Endothelial cell of umbilical vein (primary cell): ENCODE results near the gene STAG1. TPM values are rescaled to one million over a fixed set of nuclear protein-coding genes. Genes with fewer than 3 reads are reported as not detected.

Source experiments
- BruUV-seq: library from RNA; stranded (reverse); fragments of 400-500 nt; replicated peaks from 2 replicates; lab custom pipeline; 2021; lab: Mats Ljungman, UMichigan
- CTCF ChIA-PET: fragments of 300-600, 350-600 bp; sonication (Branson Sonifier 250); formaldehyde crosslinking; loops from one replicate; lab custom pipeline; 2021; ENCODE audit warnings: antibody characterized with exemption, inconsistent platforms; lab: Charles Lee
- POLR2A ChIA-PET: fragments of 300-600, 350-600 bp; sonication (Branson Sonifier 250); formaldehyde crosslinking; loops from one replicate; lab custom pipeline; 2021; ENCODE audit warnings: antibody characterized with exemption, inconsistent platforms; lab: Charles Lee
- DNase-seq: peaks from one replicate; pipeline ENCODE4 v3.0.0-alpha.2; 2011; ENCODE audit warnings: low read depth, low spot score
- FAIRE-seq: peaks from 2 replicates; lab custom pipeline; 2011; peaks lifted over from hg19 to GRCh38; lab: Jason Lieb, UNC
- H2AFZ ChIP-seq: 2 replicates; pipeline ENCODE4 v1.6.0; 2012; ENCODE audit warnings: low read depth, low read length, control low read depth, inconsistent platforms
- H3K27ac ChIP-seq: 2 replicates; pipeline ENCODE4 v1.5.1; 2011; ENCODE audit warnings: low read depth, mild to moderate bottlenecking, control low read depth, low read length, moderate library complexity; ENCODE audit not compliant: insufficient read depth
- H3K27me3 ChIP-seq, 2 experiments: 2 replicates each; pipeline versions ENCODE4 v1.6.0 to v1.6.1; 2011; ENCODE audit warnings: low read length in 2 of 2, mixed read lengths in 1 of 2; ENCODE audit not compliant: control insufficient read depth in 2 of 2, insufficient read depth in 2 of 2
- H3K36me3 ChIP-seq, 2 experiments: 2 replicates in 1 of 2; 3 replicates in 1 of 2; pipeline ENCODE4 v1.5.1; 2011; ENCODE audit warnings: low read length in 2 of 2, mild to moderate bottlenecking in 1 of 2, moderate library complexity in 1 of 2; ENCODE audit not compliant: control insufficient read depth in 2 of 2, insufficient read depth in 2 of 2; ENCODE audit errors: extremely low read depth in 1 of 2
- H3K4me1 ChIP-seq: 3 replicates; pipeline ENCODE4 v1.5.1; 2011; ENCODE audit warnings: mild to moderate bottlenecking, low read length; ENCODE audit not compliant: control insufficient read depth, insufficient read depth; ENCODE audit errors: extremely low read depth
- H3K4me2 ChIP-seq: 2 replicates; pipeline ENCODE4 v1.6.1; 2011; ENCODE audit warnings: low read length, control low read depth, mixed read lengths; ENCODE audit not compliant: insufficient read depth
- H3K4me3 ChIP-seq, 3 experiments: fragments of 200-600 bp in 1 of 3; sonication (generic), shearing (Covaris generic) in 1 of 3; replicated peaks in 1 of 3; 2 replicates each; pipeline ENCODE4 v1.5.1; 2011 to 2016; ENCODE audit warnings: control low read depth in 3 of 3, low read length in 3 of 3, mild to moderate bottlenecking in 2 of 3, inconsistent platforms in 1 of 3, low read depth in 1 of 3, moderate library complexity in 1 of 3; ENCODE audit not compliant: insufficient read depth in 1 of 3
- H3K79me2 ChIP-seq: 2 replicates; pipeline ENCODE4 v1.6.0; 2012; ENCODE audit warnings: low read length, inconsistent platforms; ENCODE audit not compliant: control insufficient read depth, insufficient read depth
- H3K9ac ChIP-seq: replicated peaks from 2 replicates; pipeline ENCODE3; 2011; ENCODE audit warnings: low read length, control low read depth; ENCODE audit not compliant: insufficient read depth; ENCODE audit errors: extremely low read depth
- H3K9me1 ChIP-seq: replicated peaks from 3 replicates; pipeline ENCODE4 v1.6.0; 2011; ENCODE audit warnings: mild to moderate bottlenecking, low read length; ENCODE audit not compliant: control insufficient read depth, insufficient read depth; ENCODE audit errors: extremely low read depth
- H3K9me3 ChIP-seq: replicated peaks from 2 replicates; pipeline ENCODE4 v1.5.1; 2012; ENCODE audit warnings: low read length, inconsistent platforms; ENCODE audit not compliant: control insufficient read depth, insufficient read depth
- H4K20me1 ChIP-seq: replicated peaks from 2 replicates; pipeline ENCODE3; 2011; ENCODE audit warnings: mild to moderate bottlenecking, low read length; ENCODE audit not compliant: control insufficient read depth, insufficient read depth; ENCODE audit errors: extremely low read depth
- FOS ChIP-seq: IDR thresholded peaks from 2 replicates; pipeline ENCODE4 v1.6.1; 2011; ENCODE audit warnings: mild to moderate bottlenecking, low read length, moderate library complexity, borderline replicate concordance; ENCODE audit not compliant: insufficient read depth
- GATA2 ChIP-seq: IDR thresholded peaks from 2 replicates; pipeline ENCODE4 v1.7.0; 2011; ENCODE audit warnings: low read depth, mild to moderate bottlenecking, moderate library complexity, mixed read lengths, low read length; ENCODE audit not compliant: insufficient read length, insufficient read depth
- dilution Hi-C: fragments of 300-500 bp; cut with MboI; formaldehyde crosslinking; loops from one replicate; pipeline ENCODE4 v1.15.0; 2019; ENCODE audit warnings: low sequenced_read_pairs; ENCODE audit not compliant: extremely low pct_ligation_motif_present
- intact Hi-C: fragments of 100-400 bp; cut with micrococcal nuclease; formaldehyde crosslinking; loops from one replicate; pipeline ENCODE4 v1.10.0; 2022
- polyA plus RNA-seq, 4 experiments: library from polyadenylated mRNA; depleted of rRNA in 3 of 4; stranded (reverse) in 3 of 4; unstranded in 1 of 4; fragments of >200 nt; gene quantifications; 2 replicates each; pipeline versions ENCODE4 v1.2.1 to v1.2.3, GENCODE V29; 2011 to 2012; ENCODE audit warnings: missing spikeins in 1 of 4
- total RNA-seq: library from RNA; stranded (reverse); gene quantifications from 2 replicates; pipeline ENCODE4 v1.2.3, GENCODE V29; 2021

The STAG1 gene
- total and polyA plus RNA-seq, 2 donors (not counting 3 experiments of a cell fraction or from before 2014, with no cell fraction given) = 7.4 to 42.1 TPM

DNA sequence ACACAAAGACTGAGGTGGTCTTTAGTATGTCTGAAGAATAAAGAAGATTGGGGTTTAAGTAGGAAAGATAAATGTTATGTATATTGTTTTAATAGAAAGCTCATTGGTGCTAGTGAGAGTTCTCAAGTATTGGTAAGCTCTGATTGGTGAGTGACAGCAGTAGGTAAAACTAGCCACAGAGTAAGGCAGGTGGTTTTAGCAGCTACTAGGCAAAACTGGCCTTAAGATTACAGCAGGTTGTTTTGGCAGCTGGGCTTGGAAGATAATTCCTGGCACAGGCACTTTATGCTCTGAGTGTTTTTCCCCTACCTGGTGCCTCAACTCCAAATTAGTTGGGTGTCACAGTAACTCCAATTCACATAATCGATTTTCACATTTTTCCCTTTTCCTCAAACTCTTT is 66.3 kb downstream of the STAG1 start:
- no peak overlapping the region for H3K4me2 ChIP-seq
- DNase-seq (no peak), FAIRE-seq (no peak)
- no peaks in the 10 kb centered on the region for H3K9me1 ChIP-seq
- BruUV-seq = no TSS peak
- H3K27me3 ChIP-seq = no peaks in the 10 kb centered on the region
- TF ChIP-seq FOS = no peak
- peaks cover 63% of the 10 kb centered on the region for H3K79me2 ChIP-seq
- intact Hi-C loops = no loop called here
- no peaks in the 10 kb centered on the region for H3K9me3 ChIP-seq
- no peak overlapping the region for H3K4me3 ChIP-seq
- CTCF ChIA-PET = interaction anchor here (1.6 to 2.1 kb wide), 2 partner anchors 10 to 67 kb away, joined by 4 to 10 read pairs; partner anchors contain the start of gene STAG1
- no peak overlapping the region for H2AFZ ChIP-seq
- H3K36me3 ChIP-seq = no peaks in the 10 kb centered on the region
- no peaks in the 10 kb centered on the region for H3K4me1 ChIP-seq
- dilution Hi-C loops = no loop called here
- no peak overlapping the region for H3K9ac ChIP-seq
- POLR2A ChIA-PET = no interaction called here
- no peaks in the 10 kb centered on the region for H4K20me1 ChIP-seq
- no peak overlapping the region for H3K27ac ChIP-seq

- no peak overlapping the region for H3K27ac ChIP-seq
- H2AFZ ChIP-seq = no peak overlapping the region
- dilution Hi-C loops = no loop called here
- FAIRE-seq (no peak), DNase-seq (no peak)
- CTCF ChIA-PET = no interaction called here
- no peak overlapping the region for H3K9ac ChIP-seq
- H4K20me1 ChIP-seq = no peaks in the 10 kb centered on the region
- peaks cover 69% of the 10 kb centered on the region for H3K79me2 ChIP-seq
- POLR2A ChIA-PET = no interaction called here
- no TSS peak for BruUV-seq
- H3K9me3 ChIP-seq = no peaks in the 10 kb centered on the region
- no peaks in the 10 kb centered on the region for H3K36me3 ChIP-seq
- no peak overlapping the region for H3K4me3 ChIP-seq
- H3K9me1 ChIP-seq = no peaks in the 10 kb centered on the region
- no peak overlapping the region for H3K4me2 ChIP-seq
- H3K27me3 ChIP-seq = no peaks in the 10 kb centered on the region
- intact Hi-C loops = no loop called here
- no peak for TF ChIP-seq GATA2
- TF ChIP-seq FOS = no peak
- H3K4me1 ChIP-seq = no peaks in the 10 kb centered on the region
Measured at GRCh38 chr3:136682740-136683312, 69.4 kb downstream of the STAG1 start.
